BE2C (cell line): ENCODE results near the gene PTBP2.

ENCODE experiments used
- DNase-seq: peaks from one replicate; pipeline ENCODE4 v3.0.0-alpha.2; 2020
- H3K27me3 ChIP-seq: fragments of 250-450 bp; sonication (Bioruptor Pico); 2 replicates; pipeline ENCODE4 v1.5.1; 2020; ENCODE audit warnings: mild to moderate bottlenecking
- H3K36me3 ChIP-seq: fragments of 250-450 bp; sonication (Bioruptor Pico); 2 replicates; pipeline ENCODE4 v1.5.1; 2020; ENCODE audit warnings: mild to moderate bottlenecking
- H3K4me1 ChIP-seq: fragments of 250-450 bp; sonication (Bioruptor Pico); 2 replicates; pipeline ENCODE4 v1.5.1; 2020
- H3K4me3 ChIP-seq: 2 replicates; pipeline ENCODE4 v1.5.1; 2011; ENCODE audit warnings: low read depth, low read length
- H3K9me3 ChIP-seq: fragments of 250-450 bp; sonication (Bioruptor Pico); 2 replicates; pipeline ENCODE4 v1.5.1; 2020
- TF ChIP-seq, protein P1 (sequence below): IDR thresholded peaks from 2 replicates; pipeline ENCODE4 v1.5.1; 2012; ENCODE audit warnings: mild to moderate bottlenecking, low read depth, low read length

Gene PTBP2

DNA sequence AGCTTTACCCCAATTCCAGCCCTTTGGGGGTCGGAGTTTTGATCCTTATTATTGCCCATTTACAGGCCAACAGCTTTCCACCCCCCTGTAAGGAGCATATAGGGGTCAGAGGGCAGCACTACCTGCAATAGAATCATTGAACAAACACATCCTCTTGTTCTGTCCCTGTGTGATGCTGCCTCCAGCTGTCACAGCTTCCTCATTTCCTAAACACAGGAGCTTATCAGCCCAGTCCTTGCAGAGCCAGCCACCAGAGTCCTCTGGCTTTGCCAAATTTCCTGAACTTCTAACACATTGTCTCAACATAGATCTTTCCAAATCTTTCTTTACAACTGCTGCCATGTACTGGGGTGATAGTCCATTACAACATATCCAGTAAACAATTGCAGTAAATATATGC lies 32.8 kb upstream of the PTBP2 start:
- Histone ChIP-seq H3K27me3 (no peaks in the 10 kb centered on the region), H3K36me3 (no peaks in the 10 kb centered on the region), H3K4me1 (no peaks in the 10 kb centered on the region), H3K4me3 (no peak overlapping the region), H3K9me3 (no peaks in the 10 kb centered on the region)
- TF ChIP-seq, protein P1, sequence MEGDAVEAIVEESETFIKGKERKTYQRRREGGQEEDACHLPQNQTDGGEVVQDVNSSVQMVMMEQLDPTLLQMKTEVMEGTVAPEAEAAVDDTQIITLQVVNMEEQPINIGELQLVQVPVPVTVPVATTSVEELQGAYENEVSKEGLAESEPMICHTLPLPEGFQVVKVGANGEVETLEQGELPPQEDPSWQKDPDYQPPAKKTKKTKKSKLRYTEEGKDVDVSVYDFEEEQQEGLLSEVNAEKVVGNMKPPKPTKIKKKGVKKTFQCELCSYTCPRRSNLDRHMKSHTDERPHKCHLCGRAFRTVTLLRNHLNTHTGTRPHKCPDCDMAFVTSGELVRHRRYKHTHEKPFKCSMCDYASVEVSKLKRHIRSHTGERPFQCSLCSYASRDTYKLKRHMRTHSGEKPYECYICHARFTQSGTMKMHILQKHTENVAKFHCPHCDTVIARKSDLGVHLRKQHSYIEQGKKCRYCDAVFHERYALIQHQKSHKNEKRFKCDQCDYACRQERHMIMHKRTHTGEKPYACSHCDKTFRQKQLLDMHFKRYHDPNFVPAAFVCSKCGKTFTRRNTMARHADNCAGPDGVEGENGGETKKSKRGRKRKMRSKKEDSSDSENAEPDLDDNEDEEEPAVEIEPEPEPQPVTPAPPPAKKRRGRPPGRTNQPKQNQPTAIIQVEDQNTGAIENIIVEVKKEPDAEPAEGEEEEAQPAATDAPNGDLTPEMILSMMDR: peak; percentile 37; the same call in 1 of the 2 replicates
- DNase-seq: peak; percentile 33

DNA sequence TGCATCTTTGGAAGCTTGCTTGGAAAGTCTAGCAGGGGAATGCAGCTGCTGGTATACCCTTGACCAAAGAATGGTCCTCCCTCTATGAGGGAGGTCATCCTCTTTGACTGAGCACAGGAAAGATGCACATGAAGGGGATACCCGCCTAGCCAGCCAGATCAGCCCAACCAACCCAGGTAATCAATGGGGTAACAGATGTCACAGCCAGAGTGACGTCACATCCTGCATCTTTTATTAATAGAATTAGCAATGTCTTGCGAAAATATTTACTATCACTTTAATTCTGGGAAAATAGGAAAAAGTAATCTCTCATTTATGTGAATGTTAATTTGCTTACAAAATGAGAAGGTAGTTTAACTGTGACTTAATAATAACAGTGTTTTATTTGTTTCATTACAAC lies 25.6 kb upstream of the PTBP2 start:
- TF ChIP-seq, protein P1: no peak
- H3K4me3 ChIP-seq: no peak overlapping the region
- DNase-seq: no peak
- no peaks in the 10 kb centered on the region for H3K9me3 ChIP-seq
- H3K27me3 ChIP-seq: no peaks in the 10 kb centered on the region; the same call in none of the 2 replicates
- no peaks in the 10 kb centered on the region; the same call in 1 of the 2 replicates for H3K4me1 ChIP-seq
- H3K36me3 ChIP-seq: no peaks in the 10 kb centered on the region

DNA sequence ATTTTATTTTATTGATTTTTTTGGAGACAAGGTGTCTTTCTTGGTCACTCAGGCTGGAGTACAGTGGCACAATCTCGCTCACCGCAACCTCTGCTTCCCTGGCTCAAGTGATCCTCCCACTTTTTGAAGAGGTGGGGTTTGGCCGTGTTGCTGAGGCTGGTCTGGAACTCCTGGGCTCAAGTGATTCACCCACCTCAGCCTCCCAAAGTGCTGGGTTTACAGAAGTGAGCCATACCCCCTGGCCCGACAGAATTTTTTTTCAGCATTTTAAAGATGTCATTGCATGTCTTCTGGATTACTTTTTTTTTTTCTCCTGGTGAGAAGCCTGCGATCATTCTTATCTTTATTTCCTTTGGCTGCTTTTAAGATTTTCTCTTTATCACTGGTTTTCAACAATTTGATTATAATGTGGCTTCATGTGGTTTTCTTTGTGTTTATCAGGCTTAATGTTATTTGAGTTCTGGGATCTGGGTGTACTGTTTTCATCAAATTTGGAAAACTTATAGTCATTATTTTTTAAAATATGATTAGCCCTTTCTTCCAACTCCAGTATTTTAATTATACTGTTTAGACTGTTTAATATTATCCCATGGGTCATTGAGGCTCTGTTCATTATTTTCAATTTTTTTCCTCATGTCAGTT lies 23.1 kb upstream of the PTBP2 start:
- H3K36me3 ChIP-seq: no peaks in the 10 kb centered on the region
- H3K27me3 ChIP-seq: no peaks in the 10 kb centered on the region; the same call in none of the 2 replicates
- peak; percentile 54 for DNase-seq
- no peaks in the 10 kb centered on the region for H3K9me3 ChIP-seq
- H3K4me3 ChIP-seq: no peak overlapping the region
- TF ChIP-seq, protein P1: no peak
- H3K4me1 ChIP-seq: no peaks in the 10 kb centered on the region; the same call in 1 of the 2 replicates

DNA sequence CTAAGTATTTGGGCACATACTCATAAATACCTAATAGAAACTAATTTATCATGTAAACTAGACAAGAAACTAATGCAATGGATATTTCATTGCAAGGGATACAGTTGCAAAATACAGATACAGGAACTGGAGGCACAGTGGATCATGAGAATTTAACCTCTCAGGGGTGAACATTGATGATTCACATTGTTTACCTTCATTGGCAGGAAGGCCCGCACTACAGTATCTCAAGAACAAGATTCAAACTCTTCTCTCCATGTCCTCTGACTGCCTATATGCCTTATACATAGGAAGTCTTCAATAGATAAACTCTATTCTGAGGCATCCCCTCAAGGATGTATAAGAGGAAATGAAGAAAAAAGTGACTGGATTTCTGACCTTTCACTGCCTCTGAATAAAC lies 18.4 kb upstream of the PTBP2 start:
- no peaks in the 10 kb centered on the region; the same call in none of the 2 replicates for H3K27me3 ChIP-seq
- TF ChIP-seq, protein P1: no peak
- H3K4me3 ChIP-seq: no peak overlapping the region
- no peaks in the 10 kb centered on the region for H3K9me3 ChIP-seq
- H3K36me3 ChIP-seq: no peaks in the 10 kb centered on the region
- DNase-seq: no peak
- no peaks in the 10 kb centered on the region; the same call in 1 of the 2 replicates for H3K4me1 ChIP-seq

DNA sequence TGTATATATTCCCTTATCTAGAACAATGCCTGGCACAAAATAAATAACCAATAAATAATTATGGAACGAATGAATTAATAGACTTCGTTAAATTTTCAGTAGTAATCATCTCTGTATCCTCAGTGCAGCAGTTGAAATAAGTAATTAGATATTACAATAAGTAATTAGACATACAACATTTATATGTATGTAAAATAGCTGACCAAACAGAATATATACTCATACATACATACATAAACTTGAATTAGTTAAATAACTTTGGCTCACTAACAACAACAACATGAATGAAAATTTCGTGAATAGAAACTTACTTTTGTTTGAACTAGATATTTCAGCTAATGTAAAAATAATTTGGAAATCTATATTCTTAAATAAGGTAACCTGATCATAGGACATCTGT lies 14.6 kb upstream of the PTBP2 start:
- H3K36me3 ChIP-seq: no peaks in the 10 kb centered on the region
- H3K9me3 ChIP-seq: no peaks in the 10 kb centered on the region
- no peaks in the 10 kb centered on the region for H3K4me1 ChIP-seq
- no peaks in the 10 kb centered on the region for H3K27me3 ChIP-seq
- H3K4me3 ChIP-seq: no peak overlapping the region
- TF ChIP-seq, protein P1: no peak
- DNase-seq: no peak

DNA sequence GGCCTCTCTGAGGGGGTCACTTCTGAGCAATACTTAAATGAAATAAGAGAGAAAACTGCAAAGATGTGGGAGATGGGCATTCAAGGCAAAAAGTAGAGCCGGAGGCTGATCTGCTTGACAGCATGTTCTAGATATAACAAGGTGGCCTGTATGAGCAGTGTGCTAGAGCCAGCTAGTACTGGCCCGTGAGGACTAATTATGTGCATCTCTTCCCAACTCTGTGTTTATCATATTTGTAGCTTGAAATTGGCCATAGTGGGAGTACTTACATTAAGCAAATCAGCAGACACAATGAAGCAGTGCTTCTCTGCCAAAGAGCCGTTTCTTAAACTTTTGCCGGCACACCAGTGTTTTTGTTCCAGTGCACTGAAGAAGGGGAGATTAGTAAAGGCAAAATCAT lies 13.1 kb upstream of the PTBP2 start:
- Histone ChIP-seq H3K27me3 (no peaks in the 10 kb centered on the region), H3K4me3 (no peak overlapping the region), H3K36me3 (no peaks in the 10 kb centered on the region), H3K4me1 (no peaks in the 10 kb centered on the region), H3K9me3 (no peaks in the 10 kb centered on the region)
- no peak for DNase-seq
- TF ChIP-seq, protein P1: no peak
